Measurements from ENCODE around the gene ALX3. TPM values are rescaled to one million over a fixed set of nuclear protein-coding genes. Genes with fewer than 3 reads are reported as not detected.

ALX3 gene
- total and polyA plus RNA-seq, 2 of the 8 experiments (the other 6 are each of a cell fraction or from before 2014, with no cell fraction given): 0.20 TPM; not detected in 1

DNA sequence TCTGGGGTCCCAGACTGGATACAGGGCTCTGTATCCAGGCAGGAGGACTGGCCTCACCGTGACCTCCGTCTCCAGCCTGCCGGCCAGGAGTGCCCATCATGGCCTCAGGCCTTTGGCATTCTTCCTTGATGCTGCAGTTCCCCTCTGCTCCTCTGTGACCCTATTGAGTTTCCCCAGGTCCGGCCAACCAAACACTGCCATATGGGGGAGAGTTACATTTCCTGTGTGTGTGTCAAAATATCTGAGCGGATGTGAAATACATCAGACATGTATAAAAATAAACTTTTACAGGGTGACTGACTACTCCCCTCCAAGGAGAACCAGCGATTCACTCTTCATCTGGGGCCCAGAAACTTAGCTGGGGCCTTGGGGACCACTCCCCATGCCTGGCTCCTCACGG is 31.6 kb upstream of the ALX3 start:
- ChIA-PET POLR2A (ENCODE audit: partially characterized antibody) (interaction anchor here (0.9 to 1.4 kb wide), 3 partner anchors 14 to 42 kb away, joined by 3 to 5 read pairs (median 4); no protein-coding TSS in a partner anchor), CTCF (ENCODE audit: partially characterized antibody) (interaction anchor here (1.4 to 52.4 kb wide), 5 partner anchors 14 to 72 kb away, joined by 3 to 1450 read pairs (median 126); partner anchors contain the start of genes ALX3, STRIP1 and UBL4B)
- H3K56ac ChIP-seq (replicated peaks; ENCODE audit: insufficient read length, low read depth, low read length): no peak overlapping the region
- WGBS, 2 experiments (ENCODE audit: extremely low coverage in 1 of 2, insufficient coverage in 1 of 2, insufficient read length in 1 of 2, insufficient replicate concordance in 2 of 2, low coverage in 1 of 2, low lambda C conversion rate in 2 of 2, missing lambda C conversion rate in 1 of 2): 89% methylated on average over 7 of the region's 7 CpGs; no CpG with 5 or more reads in 1 of the 2 experiments
- H3K79me1 ChIP-seq (ENCODE audit: low read depth, low read length): no peaks in the 10 kb centered on the region
- no peaks in the 10 kb centered on the region for H3K79me2 ChIP-seq (ENCODE audit: control insufficient read depth in 1 of 2, insufficient read depth in 2 of 2, low read length in 2 of 2)
- no peak overlapping the region for H3K23ac ChIP-seq (ENCODE audit: insufficient read length)
- H3K9ac ChIP-seq (replicated peaks in 1 of 4; ENCODE audit: extremely low read depth in 1 of 4, low read depth in 3 of 4, low read length in 3 of 4): no peak overlapping the region
- H2AFZ ChIP-seq (ENCODE audit: low read length): no peak overlapping the region
- no peaks in the 10 kb centered on the region; a peak in 1 of 7 replicates for H3K27me3 ChIP-seq (replicated peaks in 1 of 4; ENCODE audit: control insufficient read depth in 3 of 4, extremely low read depth in 1 of 4, insufficient read depth in 3 of 4, low read length in 3 of 4)
- no peak overlapping the region for H2BK12ac ChIP-seq (ENCODE audit: low read depth, low read length)
- H3K4me1 ChIP-seq (replicated peaks in 1 of 4; ENCODE audit: control insufficient read depth in 3 of 4, insufficient read depth in 4 of 4, low read length in 3 of 4): no peaks in the 10 kb centered on the region
- no peak overlapping the region; the same call in 1 of the 2 replicates for H4K8ac ChIP-seq (ENCODE audit: extremely low read depth, insufficient read depth, low read length)
- H3K27ac ChIP-seq (ENCODE audit: low read depth, low read length): no peak overlapping the region
- no peak overlapping the region for H3K4me2 ChIP-seq (ENCODE audit: insufficient read depth in 1 of 2, low read depth in 2 of 2, low read length in 2 of 2)
- no peak overlapping the region for H4K91ac ChIP-seq (replicated peaks; ENCODE audit: insufficient read length, low read length)
- H4K5ac ChIP-seq (ENCODE audit: insufficient read length, low read depth, low read length): no peak overlapping the region
- TF ChIP-seq CTBP2 (IDR thresholded peaks at IDR 0.05; ENCODE audit: borderline replicate concordance, insufficient read depth, insufficient read length, low read length) (no peak), HDAC6 (IDR thresholded peaks at IDR 0.05; ENCODE audit: low read depth, low read length) (no peak), KDM5A (IDR thresholded peaks at IDR 0.05; ENCODE audit: low read length) (no peak), TAF7 (optimal IDR thresholded peaks at IDR 0.05; ENCODE audit: borderline replicate concordance, low read depth, low read length) (no peak), POU5F1 (IDR thresholded peaks at IDR 0.05; ENCODE audit: low read depth, low read length) (no peak)
- TF ChIP-seq, protein P1, sequence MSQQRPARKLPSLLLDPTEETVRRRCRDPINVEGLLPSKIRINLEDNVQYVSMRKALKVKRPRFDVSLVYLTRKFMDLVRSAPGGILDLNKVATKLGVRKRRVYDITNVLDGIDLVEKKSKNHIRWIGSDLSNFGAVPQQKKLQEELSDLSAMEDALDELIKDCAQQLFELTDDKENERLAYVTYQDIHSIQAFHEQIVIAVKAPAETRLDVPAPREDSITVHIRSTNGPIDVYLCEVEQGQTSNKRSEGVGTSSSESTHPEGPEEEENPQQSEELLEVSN (IDR thresholded peaks at IDR 0.05): no peak
- H3K23me2 ChIP-seq (ENCODE audit: low read depth, low read length): no peaks in the 10 kb centered on the region
- no peaks in the 10 kb centered on the region for H3K36me3 ChIP-seq (ENCODE audit: control insufficient read depth in 2 of 4, insufficient read depth in 4 of 4, low read length in 3 of 4)
- H3K14ac ChIP-seq (ENCODE audit: insufficient read length): no peak overlapping the region
- H2BK120ac ChIP-seq (replicated peaks; ENCODE audit: low read depth, low read length): no peak overlapping the region
- no peak overlapping the region for H3K4ac ChIP-seq (replicated peaks; ENCODE audit: insufficient read length, low read depth, low read length)
- DNase-seq (ENCODE audit: low read depth in 1 of 2, low spot score in 2 of 2) (no peak), FAIRE-seq (no peak)
- no peak overlapping the region for H2BK15ac ChIP-seq (ENCODE audit: low read length)
- H2AK5ac ChIP-seq (ENCODE audit: low read depth, low read length): no peak overlapping the region
- H3K18ac ChIP-seq (ENCODE audit: extremely low read depth, low read length): no peak overlapping the region
- no peak overlapping the region for H2BK20ac ChIP-seq (ENCODE audit: low read length)
- H4K20me1 ChIP-seq (replicated peaks in 1 of 2; ENCODE audit: control insufficient read depth in 1 of 2, insufficient read depth in 2 of 2, low read length in 2 of 2): no peaks in the 10 kb centered on the region
- H3K9me3 ChIP-seq (ENCODE audit: insufficient read depth in 2 of 2, low read depth in 1 of 2, low read length in 1 of 2): no peaks in the 10 kb centered on the region
- no peak overlapping the region for H3K4me3 ChIP-seq (ENCODE audit: extremely low read depth in 1 of 4, insufficient read depth in 2 of 4, low read depth in 3 of 4, low read length in 4 of 4)
- no peak overlapping the region for H2BK5ac ChIP-seq (ENCODE audit: low read depth, low read length)

All from H1 (cell line).